HK-2 (cell line): Measurements from ENCODE around the gene B3GLCT.
"Not testable (repeated sequence)": the region's sequence is repeated elsewhere in the genome, so short reads cannot be mapped to it uniquely, and the experiment has no call there.

Experiments
- DNase-seq: peaks from one replicate; pipeline ENCODE4 v3.0.0-alpha.2; 2018; ENCODE audit not compliant: unreplicated experiment

B3GLCT gene

DNA sequence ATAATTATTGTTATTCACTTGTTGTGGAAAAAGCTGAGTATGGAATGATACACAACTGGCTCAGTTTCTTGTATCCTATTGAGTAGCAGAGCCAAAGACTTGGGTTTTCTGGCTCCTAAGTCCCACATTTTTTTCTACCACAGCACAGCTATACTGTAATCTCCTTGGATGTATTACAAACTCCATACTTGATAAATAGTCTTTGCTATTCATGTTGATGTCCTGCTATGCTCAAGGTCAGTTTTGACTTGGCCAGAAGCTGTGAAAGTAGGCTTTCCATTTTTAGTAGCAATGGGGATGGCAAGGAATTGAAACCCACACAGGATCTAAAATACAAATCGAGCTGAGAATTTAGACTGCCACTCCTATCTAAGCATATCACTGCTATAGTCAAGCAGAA is 79.1 kb downstream of the B3GLCT start:
- DNase-seq: no peak

DNA sequence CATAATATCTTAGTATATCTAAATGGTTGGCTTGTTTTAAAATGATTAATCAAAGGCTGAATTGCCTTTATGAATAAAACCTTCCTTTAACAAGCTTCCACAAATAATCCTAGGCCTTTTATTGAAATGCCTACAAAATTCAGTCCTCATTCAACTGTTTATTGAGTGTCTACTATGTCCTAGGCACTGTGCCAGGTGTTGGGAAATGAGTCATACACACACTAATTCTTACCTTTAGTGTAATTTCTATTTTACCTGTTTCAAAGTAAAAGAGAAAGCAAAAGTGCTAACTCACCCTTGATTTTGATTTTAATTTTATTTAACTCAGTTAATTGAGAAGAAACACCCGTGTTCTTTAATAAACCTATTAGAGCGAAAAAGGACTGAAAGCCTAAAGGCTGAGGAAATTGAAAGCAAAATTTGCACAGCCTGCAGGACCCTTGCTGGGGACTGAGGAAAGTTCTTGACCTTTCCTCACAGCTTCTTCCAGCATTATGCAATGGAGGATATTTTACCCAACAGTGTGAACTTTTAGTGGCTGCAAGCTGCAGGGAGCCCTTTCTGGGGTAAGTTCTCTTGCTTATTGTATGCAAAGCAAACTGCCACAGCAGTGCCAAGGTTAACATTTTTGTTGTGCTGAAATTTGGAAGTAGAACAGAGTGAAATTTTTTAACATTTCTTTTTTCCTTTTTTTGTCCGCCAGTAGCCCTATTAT is 83.1 kb downstream of the B3GLCT start:
- no peak for DNase-seq

DNA sequence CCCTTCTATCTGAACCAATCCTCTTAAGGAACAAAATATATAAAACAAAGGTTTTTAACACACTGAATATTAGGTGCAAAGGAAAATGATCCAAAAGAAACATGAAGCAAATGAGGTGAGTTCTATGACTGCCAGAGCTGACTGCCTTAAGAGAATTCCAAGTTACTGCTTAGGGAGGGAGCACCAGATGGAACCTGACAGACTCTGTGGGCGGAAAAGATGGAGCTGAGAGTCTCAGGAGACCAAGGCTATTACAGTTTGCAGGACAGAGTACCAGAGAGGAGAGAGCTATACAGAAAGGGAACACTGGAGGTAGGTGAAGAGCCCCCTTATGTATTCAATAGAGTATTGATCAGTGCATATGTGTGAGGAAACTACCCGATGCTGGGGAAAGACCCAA is 87.2 kb downstream of the B3GLCT start:
- no peak for DNase-seq

DNA sequence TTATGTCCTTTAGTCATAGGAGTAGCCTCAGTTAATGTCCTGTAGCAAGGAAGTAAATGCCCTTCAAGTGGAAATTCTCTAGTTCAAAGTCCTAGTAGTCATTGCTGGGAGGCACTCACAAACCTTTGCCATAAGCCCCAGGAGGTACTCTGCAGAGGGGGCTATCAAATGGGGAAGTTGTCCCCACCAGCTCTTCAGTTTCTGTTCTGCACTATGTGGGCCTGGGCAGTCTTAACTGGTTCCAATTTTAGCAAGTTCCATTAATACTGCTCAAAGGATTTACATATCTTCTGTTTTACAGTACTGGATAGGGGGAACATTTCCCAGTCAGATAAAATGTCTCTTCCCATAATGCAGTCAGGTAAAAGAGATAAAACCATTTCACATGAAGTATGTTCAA is 101.3 kb downstream of the B3GLCT start:
- DNase-seq: no peak

DNA sequence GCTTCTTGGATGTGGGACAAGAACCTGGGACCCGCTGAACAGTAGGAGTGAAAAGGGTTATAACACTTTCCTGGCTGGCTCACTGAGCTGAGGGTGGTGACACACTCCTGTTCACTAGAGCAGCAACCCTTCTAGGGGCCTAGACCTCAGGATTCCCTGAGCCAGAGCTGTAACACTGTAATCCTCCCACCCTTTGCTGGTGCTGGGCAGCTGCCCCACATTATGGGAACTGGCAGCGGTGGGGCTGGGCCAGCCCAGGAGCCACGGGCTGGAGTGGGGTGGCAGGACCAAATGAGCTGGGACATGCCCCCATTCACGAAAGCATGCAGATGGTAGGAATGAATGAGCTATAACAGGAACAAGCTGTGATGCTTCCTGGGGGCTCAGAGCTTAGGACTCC is 110.6 kb downstream of the B3GLCT start:
- DNase-seq: no peak

DNA sequence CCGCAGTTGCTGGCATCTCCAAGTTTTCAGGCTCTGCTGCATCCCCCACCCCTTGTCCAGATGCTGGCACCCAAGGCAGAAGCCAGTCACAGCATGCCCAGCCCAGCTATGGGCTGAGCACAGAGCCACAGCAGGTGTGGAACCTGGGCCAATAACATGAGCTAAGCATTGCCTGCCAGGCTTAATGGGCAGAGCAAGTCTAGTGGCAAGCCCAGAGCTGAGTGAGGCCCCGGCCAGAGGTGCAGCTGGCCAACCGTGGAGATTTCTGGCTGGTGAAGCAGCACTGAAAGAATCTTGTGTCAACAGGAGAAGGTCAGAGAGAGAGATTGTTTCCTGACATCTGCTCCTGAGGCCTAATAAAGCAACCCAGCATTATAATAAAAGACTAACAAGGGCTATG is 111.0 kb downstream of the B3GLCT start:
- no peak for DNase-seq

DNA sequence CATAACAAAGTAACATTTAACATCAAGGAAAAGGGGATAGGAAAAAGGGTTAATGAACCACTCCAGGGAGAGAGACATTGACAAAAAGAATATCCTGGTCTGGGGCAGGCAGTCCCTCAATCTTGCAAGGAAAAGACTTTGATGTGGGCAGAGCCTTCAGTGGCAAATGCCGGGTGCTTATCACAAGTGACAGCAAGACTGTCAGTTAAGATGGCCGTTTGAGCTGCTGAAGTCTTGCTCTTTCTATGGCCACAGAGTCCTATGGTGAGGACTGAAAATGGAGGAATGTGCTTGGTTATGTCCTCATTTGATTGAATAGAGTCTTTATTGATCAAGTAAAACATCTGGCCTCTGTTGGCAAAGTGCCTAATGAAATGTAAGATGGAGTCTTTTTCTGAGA is 112.1 kb downstream of the B3GLCT start:
- no peak for DNase-seq

DNA sequence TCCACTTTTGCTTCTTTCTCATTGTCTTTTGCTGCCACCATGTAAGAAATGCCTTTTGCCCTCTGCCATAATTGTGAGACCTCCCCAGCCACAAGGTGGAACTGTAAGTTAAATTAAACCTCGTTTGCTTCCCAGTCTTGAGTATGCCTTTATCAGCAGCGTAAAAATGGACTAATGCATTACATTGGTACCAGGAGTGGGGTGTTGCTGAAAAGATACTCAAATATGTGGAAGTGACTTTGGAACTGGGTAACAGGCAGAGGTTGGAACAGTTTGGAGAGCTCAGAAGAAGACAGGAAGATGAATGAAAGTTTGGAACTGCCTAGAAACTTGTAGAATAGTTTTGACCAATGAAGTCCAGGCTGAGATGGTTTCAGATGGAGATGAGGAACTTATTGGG is 115.2 kb downstream of the B3GLCT start:
- DNase-seq: no peak

DNA sequence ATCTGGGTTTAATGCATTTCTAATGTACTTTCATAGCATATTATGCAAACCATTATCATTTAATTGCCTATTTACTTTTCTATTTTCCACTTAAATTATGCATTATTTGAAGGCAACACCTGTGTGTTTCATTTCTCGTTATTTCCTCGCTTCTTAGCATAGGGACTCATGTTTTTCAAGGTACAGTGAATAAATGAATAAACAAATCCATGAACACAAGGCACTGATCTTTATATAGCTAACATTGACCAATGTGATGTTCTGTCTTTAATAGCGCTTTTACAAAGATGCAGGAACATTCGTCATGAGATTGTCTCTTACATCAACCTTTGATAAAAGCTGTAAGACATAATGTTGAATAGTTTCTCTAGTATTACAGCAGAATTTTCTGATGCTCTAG is 121.2 kb downstream of the B3GLCT start:
- no peak for DNase-seq

DNA sequence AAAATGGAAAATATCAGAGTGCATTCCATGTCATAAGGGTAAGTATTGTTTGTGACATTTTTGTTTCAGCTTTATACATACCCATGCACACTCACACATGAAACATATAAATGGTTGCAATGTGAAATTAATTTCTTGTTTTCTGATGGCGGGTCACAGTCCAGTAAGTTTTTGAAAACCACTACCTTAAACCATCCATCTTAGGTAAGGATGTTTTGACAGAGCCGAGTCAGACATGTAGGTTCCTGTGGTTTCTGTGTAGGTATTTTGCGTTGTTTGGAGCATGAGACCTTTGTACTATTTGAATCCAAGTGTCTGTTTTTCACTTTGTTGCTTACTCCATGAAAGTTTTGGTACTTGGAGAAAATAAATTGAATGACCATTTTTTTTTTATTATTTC is 121.7 kb downstream of the B3GLCT start:
- no peak for DNase-seq

DNA sequence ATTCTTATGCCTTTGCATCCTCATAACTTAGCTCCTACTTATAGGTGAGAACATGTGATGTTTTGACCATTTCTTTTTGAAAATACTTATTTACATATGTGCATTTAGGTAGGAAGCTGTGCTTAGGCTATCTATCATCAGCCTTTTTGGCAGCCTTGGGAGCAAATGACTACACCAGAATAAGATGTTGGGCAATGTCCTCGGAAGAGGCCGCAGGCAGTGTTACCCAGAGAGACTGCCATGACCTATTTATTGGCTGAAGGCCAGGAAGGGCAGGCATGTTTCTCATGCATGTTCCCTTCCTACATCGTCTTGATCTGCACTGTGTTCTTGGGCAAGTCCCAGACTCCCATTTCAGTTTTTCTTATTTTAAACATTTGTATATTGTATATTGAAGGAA is 122.3 kb downstream of the B3GLCT start:
- no peak for DNase-seq

DNA sequence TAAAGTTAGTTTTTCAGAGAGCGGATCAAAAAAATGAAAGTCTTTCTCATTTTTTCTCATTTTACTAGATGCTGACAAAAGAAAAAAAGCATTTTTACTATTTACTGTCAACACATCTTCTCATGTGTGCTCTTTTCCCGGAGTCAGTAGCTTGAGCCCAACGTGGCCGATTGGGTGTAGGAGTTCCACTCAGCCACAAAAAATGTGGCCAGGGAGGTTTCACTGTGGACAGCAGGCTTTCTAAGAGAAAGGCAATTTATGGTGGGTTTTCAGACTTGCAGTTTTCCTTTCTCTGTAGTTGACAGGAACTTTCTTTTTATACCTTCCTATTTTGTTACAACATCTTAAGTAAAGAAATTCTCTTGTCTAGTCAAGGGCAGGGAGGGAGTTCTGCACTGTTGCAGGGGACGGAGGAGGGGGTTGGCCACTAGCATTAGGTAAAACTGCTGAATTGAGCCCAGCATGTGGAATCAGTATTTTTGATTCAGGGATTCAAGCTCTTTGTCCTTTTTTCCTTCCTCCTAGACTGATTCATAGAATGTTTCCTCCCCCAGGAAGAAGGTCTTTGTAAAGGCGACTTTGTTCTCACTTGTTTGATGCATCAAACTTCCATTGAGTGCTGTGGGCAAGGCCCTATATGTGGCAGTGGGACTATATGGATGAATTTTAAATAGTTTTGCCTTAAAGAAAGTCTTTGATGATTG is 123.1 kb downstream of the B3GLCT start:
- DNase-seq: no peak

DNA sequence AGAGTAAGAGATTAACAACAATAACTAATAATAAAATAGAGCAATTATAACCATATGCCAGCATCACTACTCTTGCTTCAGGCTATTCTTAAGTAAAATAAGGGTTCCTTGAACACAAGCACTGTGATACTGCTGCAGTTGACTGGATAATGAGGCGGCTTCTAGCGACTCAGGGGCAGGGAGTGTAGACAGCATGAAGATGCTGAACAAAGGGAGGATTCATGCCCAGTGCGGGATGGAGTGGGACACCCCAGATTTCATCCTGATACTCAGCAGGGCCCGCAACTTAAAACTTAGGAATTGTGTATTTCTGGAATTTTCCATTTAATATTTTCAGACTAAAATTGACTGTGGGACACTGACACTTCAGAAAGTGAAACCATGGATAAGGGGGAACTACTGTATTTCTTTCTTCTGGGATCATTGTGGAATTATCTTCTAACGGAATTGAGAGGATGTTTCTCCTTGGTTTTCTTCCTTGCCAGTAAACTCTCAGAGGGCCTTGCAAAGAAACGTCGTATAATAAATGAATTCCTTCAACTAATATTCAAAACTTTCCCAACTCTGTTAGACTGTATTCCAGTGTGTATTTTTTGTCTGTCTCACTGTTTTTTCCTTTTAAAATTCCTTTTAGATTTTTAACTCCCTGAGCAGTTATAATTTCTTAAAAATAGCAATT is 127.5 kb downstream of the B3GLCT start:
- no peak for DNase-seq

DNA sequence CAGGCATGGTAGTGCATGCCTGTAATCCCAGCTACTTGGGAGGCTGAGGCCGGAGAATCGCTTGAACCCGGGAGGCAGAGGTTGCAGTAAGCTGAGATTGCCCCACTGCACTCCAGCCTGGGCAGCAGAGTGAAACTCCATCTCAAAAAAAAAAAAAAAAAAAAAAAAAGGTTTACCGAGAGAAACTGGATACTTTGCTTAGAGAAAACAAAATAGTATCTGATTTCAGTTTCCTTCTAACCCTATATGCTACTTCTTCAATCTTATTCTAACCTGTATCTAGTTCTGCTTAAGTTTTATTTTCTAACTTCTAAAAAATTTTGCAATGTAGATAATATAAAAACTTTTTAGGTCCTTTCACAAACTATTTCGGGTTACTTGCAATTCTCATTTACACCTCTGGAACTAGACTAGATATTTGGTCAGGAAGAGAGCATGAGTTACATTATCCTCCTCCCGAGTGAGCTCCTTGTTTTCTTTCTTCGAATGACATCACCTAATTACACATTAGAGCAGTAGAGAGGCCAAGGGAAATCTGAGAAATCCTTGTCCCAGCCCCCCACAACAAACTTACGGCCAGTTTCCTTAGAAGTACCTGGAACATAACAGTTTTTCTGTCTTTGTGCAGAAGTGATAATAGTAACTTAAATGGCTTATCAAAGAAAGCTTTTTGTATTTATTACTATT is 128.9 kb downstream of the B3GLCT start:
- DNase-seq: no peak

DNA sequence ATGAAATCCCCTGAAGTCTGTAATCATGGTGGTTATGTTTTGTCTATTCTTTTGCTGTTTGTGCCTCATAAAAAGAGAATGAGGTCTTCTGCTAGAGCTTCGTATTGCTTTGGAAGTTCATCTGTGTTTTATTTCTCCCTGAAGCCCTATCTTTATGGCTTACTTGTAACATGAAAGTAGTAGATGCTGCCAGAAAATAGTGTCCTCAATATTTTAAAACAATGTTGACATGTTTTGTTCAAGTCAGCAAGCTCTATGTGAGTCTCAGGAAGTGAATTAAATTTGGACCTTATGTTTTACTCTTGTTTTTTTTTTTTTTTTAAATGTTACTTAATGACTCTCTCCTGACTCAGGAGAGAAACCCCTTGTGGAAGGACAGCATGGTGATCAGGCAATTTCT is 130.5 kb downstream of the B3GLCT start:
- no peak for DNase-seq

DNA sequence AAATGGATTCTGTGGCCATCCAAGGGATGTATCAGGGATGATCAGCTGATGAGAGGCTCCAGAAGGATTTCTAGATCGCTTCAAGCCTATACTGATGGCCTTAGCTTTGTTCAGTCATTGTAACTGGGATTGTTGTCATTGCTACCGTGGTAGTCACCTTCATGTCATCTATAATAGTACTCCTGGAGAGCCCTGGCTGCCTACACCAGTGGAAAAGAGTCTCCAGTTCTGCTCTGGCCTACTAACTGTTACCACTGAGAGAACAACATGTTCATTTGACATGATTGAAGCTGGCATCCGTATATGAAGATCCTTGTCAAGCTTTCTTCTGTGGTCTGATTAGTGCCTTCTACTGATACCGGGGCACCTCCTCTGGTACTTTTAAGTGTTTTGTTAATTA is 131.3 kb downstream of the B3GLCT start:
- no peak for DNase-seq

DNA sequence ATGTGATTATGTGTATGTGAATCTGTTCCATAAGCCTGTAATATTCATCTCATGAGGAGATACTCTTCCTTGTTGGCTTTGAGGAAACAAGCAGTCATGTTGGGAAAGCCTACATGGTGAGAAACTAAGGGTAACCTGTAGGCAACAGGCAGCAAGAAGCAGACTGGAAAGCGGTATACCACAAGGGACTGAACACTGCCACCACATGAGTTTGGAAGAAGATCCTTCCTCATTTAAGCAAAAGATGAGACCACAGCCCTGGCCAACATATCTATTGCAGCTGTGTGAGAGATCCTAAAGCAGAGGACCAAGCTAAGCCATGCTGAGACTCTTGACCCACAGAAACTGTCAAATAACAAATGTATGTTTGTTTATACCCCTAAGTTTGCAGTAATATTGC is 134.8 kb downstream of the B3GLCT start:
- DNase-seq: no peak

DNA sequence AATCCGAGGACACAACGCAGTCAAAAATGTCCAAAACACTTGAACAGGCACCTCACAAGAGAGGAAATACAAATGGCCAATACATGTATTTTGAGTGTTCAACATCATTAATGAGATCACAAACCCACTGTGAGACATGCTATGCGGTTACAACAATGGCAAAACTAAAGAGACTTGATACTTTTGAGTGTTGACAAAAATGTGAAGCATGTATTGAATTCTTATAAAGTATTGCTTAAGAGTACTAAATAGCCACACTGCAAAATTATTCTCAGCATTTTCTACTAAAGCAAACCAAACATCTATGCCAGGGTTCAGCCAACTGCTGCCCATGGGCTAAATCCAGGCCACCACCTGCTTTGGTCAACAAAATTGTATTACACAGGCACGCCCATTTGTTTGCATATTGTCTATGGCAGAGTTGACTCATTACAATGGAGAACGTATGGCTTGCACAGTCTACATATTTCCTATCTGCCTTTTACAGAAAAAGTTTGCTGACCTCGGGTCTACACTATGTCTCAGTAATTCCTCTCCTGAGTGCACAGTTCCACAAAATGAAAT is 135.3 kb downstream of the B3GLCT start:
- no peak for DNase-seq

DNA sequence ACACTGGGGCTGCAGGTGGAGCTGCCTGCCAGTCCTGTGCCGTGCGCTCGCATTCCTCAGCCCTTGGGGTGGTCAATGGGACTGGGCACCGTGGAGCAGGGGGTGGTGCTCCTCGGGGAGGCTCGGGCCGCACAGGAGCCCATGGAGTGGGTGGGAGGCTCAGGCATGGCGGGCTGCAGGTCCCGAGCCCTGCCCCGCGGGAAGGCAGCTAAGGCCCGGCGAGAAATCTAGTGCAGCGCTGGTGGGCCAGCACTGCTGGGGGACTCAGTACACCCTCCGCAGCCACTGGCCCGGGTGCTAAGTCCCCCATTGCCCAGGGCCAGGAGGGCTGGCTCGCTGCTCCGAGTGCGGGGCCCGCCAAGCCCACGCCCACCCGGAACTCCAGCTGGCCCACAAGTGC is 139.8 kb downstream of the B3GLCT start:
- DNase-seq: not testable (repeated sequence)

DNA sequence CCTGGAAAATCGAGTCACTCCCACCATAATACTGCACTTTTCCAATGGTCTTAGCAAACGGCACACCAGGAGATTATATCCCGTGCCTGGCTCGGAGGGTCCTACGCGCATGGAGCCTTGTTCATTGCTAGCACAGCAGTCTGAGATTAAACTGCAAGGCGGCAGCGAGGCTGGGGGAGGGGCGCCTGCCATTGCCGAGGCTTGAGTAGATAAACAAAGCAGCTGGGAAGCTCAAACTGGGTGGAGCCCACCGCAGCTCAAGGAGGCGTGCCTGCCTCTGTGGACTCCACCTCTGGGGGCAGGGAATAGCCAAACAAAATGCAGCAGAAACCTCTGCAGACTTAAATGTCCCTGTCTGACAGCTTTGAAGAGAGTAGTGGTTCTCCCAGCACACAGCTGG is 141.1 kb downstream of the B3GLCT start:
- not testable (repeated sequence) for DNase-seq

DNA sequence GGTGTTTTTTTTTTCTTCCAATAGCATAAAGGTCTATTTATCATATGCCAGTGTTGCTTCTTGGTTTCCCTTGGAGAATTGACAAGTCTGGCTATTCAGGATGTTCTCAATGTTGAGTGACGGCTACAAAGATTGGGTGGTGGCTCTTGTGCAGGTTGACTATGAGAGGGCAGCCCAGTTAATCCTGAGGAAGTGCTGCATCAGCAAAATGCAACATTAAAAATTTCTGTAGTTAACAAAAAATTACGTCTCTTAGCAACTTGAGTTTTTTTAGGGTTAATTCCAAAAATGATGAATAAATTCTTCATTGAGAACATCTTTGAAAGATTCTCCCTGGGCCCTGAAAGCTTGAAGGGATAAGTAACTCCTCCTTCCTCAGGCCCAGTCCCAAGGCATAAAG is 147.1 kb downstream of the B3GLCT start:
- DNase-seq: no peak

DNA sequence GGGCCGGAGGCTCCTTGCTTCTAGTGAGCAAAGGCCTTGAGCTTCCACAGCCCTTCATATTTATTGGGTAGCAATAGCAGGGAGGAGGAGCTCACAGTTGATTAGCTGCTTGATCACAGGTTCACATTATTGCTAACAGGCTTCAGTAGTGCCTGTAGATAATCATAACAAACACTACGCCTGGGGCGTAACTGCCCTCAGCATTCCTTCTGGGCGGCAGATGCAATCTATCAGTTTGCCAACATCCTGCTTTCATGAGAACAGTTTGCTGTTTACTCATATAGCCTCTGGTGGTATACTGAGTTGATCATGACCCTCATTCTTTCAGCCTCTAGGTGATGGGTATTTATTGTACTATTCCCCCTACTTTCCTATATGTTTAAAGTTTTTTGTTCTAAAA is 149.4 kb downstream of the B3GLCT start:
- no peak for DNase-seq
